ENCODE data around the gene IRF2. TPM values are rescaled to one million over a fixed set of nuclear protein-coding genes. Genes with fewer than 3 reads are reported as not detected.
A peak's percentile ranks its signal among the peaks of the same experiment; 100 is the strongest.

Gene IRF2
- total and polyA plus RNA-seq, 2 of the 8 experiments (the other 6 are each of a cell fraction or from before 2014, with no cell fraction given): 13.8 to 17.0 TPM

GRCh38 chr4:184444215-184444952, 30.0 kb downstream of the IRF2 start:
- peaks cover 0 to 88% of the 10 kb centered on the region in 2 experiments for H3K79me2 ChIP-seq (ENCODE audit: control insufficient read depth in 1 of 2, insufficient read depth in 2 of 2, low read length in 2 of 2)
- no peak overlapping the region for H3K27ac ChIP-seq (ENCODE audit: low read depth, low read length)
- no peak overlapping the region for H4K8ac ChIP-seq (ENCODE audit: extremely low read depth, insufficient read depth, low read length)
- DNase-seq (ENCODE audit: low read depth in 1 of 2, low spot score in 2 of 2) (no peak), FAIRE-seq (no peak)
- peaks cover 7% of the 10 kb centered on the region for H3K79me1 ChIP-seq (ENCODE audit: low read depth, low read length)
- no peak overlapping the region for H3K4ac ChIP-seq (replicated peaks; ENCODE audit: insufficient read length, low read depth, low read length)
- no peaks in the 10 kb centered on the region for H3K23me2 ChIP-seq (ENCODE audit: low read depth, low read length)
- no peak overlapping the region for H3K4me3 ChIP-seq (ENCODE audit: extremely low read depth in 1 of 4, insufficient read depth in 2 of 4, low read depth in 3 of 4, low read length in 4 of 4)
- no peak overlapping the region for H2BK15ac ChIP-seq (ENCODE audit: low read length)
- no peak overlapping the region for H3K9ac ChIP-seq (replicated peaks in 1 of 4; ENCODE audit: extremely low read depth in 1 of 4, low read depth in 3 of 4, low read length in 3 of 4)
- peak overlapping the region; percentile 52; the same call in 1 of the 2 replicates for H2BK12ac ChIP-seq (ENCODE audit: low read depth, low read length)
- H3K4me1 ChIP-seq (replicated peaks in 1 of 4; ENCODE audit: control insufficient read depth in 3 of 4, insufficient read depth in 4 of 4, low read length in 3 of 4): peaks cover 9 to 27% (median 26%) of the 10 kb centered on the region in 4 experiments
- peaks cover 0 to 2% of the 10 kb centered on the region in 2 experiments for H4K20me1 ChIP-seq (replicated peaks in 1 of 2; ENCODE audit: control insufficient read depth in 1 of 2, insufficient read depth in 2 of 2, low read length in 2 of 2)
- H3K14ac ChIP-seq (ENCODE audit: insufficient read length): no peak overlapping the region
- H3K27me3 ChIP-seq (replicated peaks in 1 of 4; ENCODE audit: control insufficient read depth in 3 of 4, extremely low read depth in 1 of 4, insufficient read depth in 3 of 4, low read length in 3 of 4): no peaks in the 10 kb centered on the region
- no peak overlapping the region for H3K56ac ChIP-seq (replicated peaks; ENCODE audit: insufficient read length, low read depth, low read length)
- H2AK5ac ChIP-seq (ENCODE audit: low read depth, low read length): no peak overlapping the region
- no peaks in the 10 kb centered on the region for H3K36me3 ChIP-seq (ENCODE audit: control insufficient read depth in 2 of 4, insufficient read depth in 4 of 4, low read length in 3 of 4)
- TF ChIP-seq GTF2F1 (IDR thresholded peaks at IDR 0.05; ENCODE audit: borderline replicate concordance, low read depth, low read length) (no peak), SUZ12 (IDR thresholded peaks at IDR 0.05; ENCODE audit: low read length) (no peak), KDM1A (IDR thresholded peaks at IDR 0.05; ENCODE audit: borderline replicate concordance, low read length) (peak; percentile 44; the same call in 1 of the 2 replicates), RAD21 (IDR thresholded peaks at IDR 0.05 in 1 of 2, conservative IDR thresholded peaks at IDR 0.05 in 1 of 2; ENCODE audit: low read depth in 2 of 2, low read length in 2 of 2) (no peak), RBBP5 (IDR thresholded peaks at IDR 0.05; ENCODE audit: borderline replicate concordance, low read depth, low read length) (no peak), CTCF (IDR thresholded peaks at IDR 0.05; ENCODE audit: control extremely low read depth in 1 of 3, insufficient read depth in 1 of 3, low read depth in 1 of 3, low read length in 3 of 3) (no peak), POU5F1 (IDR thresholded peaks at IDR 0.05; ENCODE audit: low read depth, low read length) (no peak)
- H3K9me3 ChIP-seq (ENCODE audit: insufficient read depth in 2 of 2, low read depth in 1 of 2, low read length in 1 of 2): no peaks in the 10 kb centered on the region; a peak in 1 of 4 replicates
- H4K5ac ChIP-seq (ENCODE audit: insufficient read length, low read depth, low read length): no peak overlapping the region
- POLR2A ChIA-PET (ENCODE audit: partially characterized antibody): no interaction called here
- H2BK120ac ChIP-seq (replicated peaks; ENCODE audit: low read depth, low read length): no peak overlapping the region
- H2BK5ac ChIP-seq (ENCODE audit: low read depth, low read length): peak overlapping the region; percentile 62; the same call in 1 of the 2 replicates
- no peak overlapping the region for H3K23ac ChIP-seq (ENCODE audit: insufficient read length)
- peak overlapping the region; percentile 72 for H4K91ac ChIP-seq (replicated peaks; ENCODE audit: insufficient read length, low read length)
- 0 out of 2 replicates have a peak overlapping the region, but pooled peaks have one; percentile 48 for H2BK20ac ChIP-seq (ENCODE audit: low read length)
- no peak overlapping the region for H3K18ac ChIP-seq (ENCODE audit: extremely low read depth, low read length)
- 93% methylated on average over 5 of the region's 5 CpGs; no CpG with 5 or more reads in 1 of the 2 experiments for WGBS, 2 experiments (ENCODE audit: extremely low coverage in 1 of 2, insufficient coverage in 1 of 2, insufficient read length in 1 of 2, insufficient replicate concordance in 2 of 2, low coverage in 1 of 2, low lambda C conversion rate in 2 of 2, missing lambda C conversion rate in 1 of 2)
- H3K4me2 ChIP-seq (ENCODE audit: insufficient read depth in 1 of 2, low read depth in 2 of 2, low read length in 2 of 2): no peak overlapping the region
- no peak overlapping the region for H2AFZ ChIP-seq (ENCODE audit: low read length)
- CTCF ChIA-PET (ENCODE audit: partially characterized antibody): no interaction called here
